Measurements from ENCODE around the gene SLC7A7.

Gene SLC7A7

GRCh38 chr14:22847661-22848341 is 32.6 kb upstream of the SLC7A7 start:
- H3K4me1 Mint-ChIP-seq (ENCODE audit: low read depth): peaks cover 9% of the 10 kb centered on the region
- H3K27me3 Mint-ChIP-seq: peaks cover 2% of the 10 kb centered on the region
- H3K36me3 Mint-ChIP-seq (ENCODE audit: low read depth): no peaks in the 10 kb centered on the region
- no peaks in the 10 kb centered on the region for H3K9me3 Mint-ChIP-seq
- peak overlapping the region; percentile 49 for H3K27ac Mint-ChIP-seq
- no peak overlapping the region for H3K4me3 Mint-ChIP-seq

- H3K36me3 Mint-ChIP-seq (ENCODE audit: low read depth): no peaks in the 10 kb centered on the region
- H3K4me3 Mint-ChIP-seq: no peak overlapping the region
- no peak overlapping the region for H3K27ac Mint-ChIP-seq
- H3K4me1 Mint-ChIP-seq (ENCODE audit: low read depth): peaks cover 7% of the 10 kb centered on the region
- H3K27me3 Mint-ChIP-seq: peaks cover 2% of the 10 kb centered on the region
- H3K9me3 Mint-ChIP-seq: no peaks in the 10 kb centered on the region
Observed at GRCh38 chr14:22846811-22847307, 31.6 kb upstream of the SLC7A7 start.

GRCh38 chr14:22845821-22846625 is 30.8 kb upstream of the SLC7A7 start:
- Mint-ChIP-seq H3K4me3 (no peak overlapping the region), H3K4me1 (ENCODE audit: low read depth) (peaks cover under 1% of the 10 kb centered on the region), H3K27ac (no peak overlapping the region), H3K36me3 (ENCODE audit: low read depth) (no peaks in the 10 kb centered on the region), H3K9me3 (no peaks in the 10 kb centered on the region), H3K27me3 (peaks cover 2% of the 10 kb centered on the region)

- Mint-ChIP-seq H3K36me3 (ENCODE audit: low read depth) (no peaks in the 10 kb centered on the region), H3K4me1 (ENCODE audit: low read depth) (no peaks in the 10 kb centered on the region), H3K27me3 (peaks cover 2% of the 10 kb centered on the region), H3K9me3 (no peaks in the 10 kb centered on the region), H3K27ac (no peak overlapping the region), H3K4me3 (no peak overlapping the region)
Observed at GRCh38 chr14:22845103-22845394, 29.8 kb upstream of the SLC7A7 start.

GRCh38 chr14:22844221-22845102 is 29.2 kb upstream of the SLC7A7 start:
- no peak overlapping the region for H3K27ac Mint-ChIP-seq
- H3K9me3 Mint-ChIP-seq: no peaks in the 10 kb centered on the region
- no peak overlapping the region for H3K4me3 Mint-ChIP-seq
- H3K36me3 Mint-ChIP-seq (ENCODE audit: low read depth): no peaks in the 10 kb centered on the region
- H3K4me1 Mint-ChIP-seq (ENCODE audit: low read depth): peaks cover under 1% of the 10 kb centered on the region
- peaks cover 2% of the 10 kb centered on the region for H3K27me3 Mint-ChIP-seq

- Mint-ChIP-seq H3K27me3 (peaks cover 6% of the 10 kb centered on the region), H3K27ac (no peak overlapping the region), H3K4me3 (no peak overlapping the region), H3K4me1 (ENCODE audit: low read depth) (peaks cover 10% of the 10 kb centered on the region), H3K9me3 (no peaks in the 10 kb centered on the region), H3K36me3 (ENCODE audit: low read depth) (no peaks in the 10 kb centered on the region)
Observed at GRCh38 chr14:22843123-22843925, 28.1 kb upstream of the SLC7A7 start.

GRCh38 chr14:22842211-22843122 is 27.2 kb upstream of the SLC7A7 start:
- Mint-ChIP-seq H3K27me3 (peaks cover 8% of the 10 kb centered on the region), H3K4me3 (no peak overlapping the region), H3K36me3 (ENCODE audit: low read depth) (no peaks in the 10 kb centered on the region), H3K4me1 (ENCODE audit: low read depth) (peaks cover 16% of the 10 kb centered on the region), H3K27ac (no peak overlapping the region), H3K9me3 (no peaks in the 10 kb centered on the region)

- no peak overlapping the region for H3K27ac Mint-ChIP-seq
- no peaks in the 10 kb centered on the region for H3K36me3 Mint-ChIP-seq (ENCODE audit: low read depth)
- H3K4me1 Mint-ChIP-seq (ENCODE audit: low read depth): peaks cover 20% of the 10 kb centered on the region
- peaks cover 13% of the 10 kb centered on the region for H3K27me3 Mint-ChIP-seq
- no peak overlapping the region for H3K4me3 Mint-ChIP-seq
- no peaks in the 10 kb centered on the region for H3K9me3 Mint-ChIP-seq
Observed at GRCh38 chr14:22841769-22842168, 26.5 kb upstream of the SLC7A7 start.

GRCh38 chr14:22841311-22841710 is 26.1 kb upstream of the SLC7A7 start:
- Mint-ChIP-seq H3K9me3 (no peaks in the 10 kb centered on the region), H3K27ac (no peak overlapping the region), H3K27me3 (peaks cover 13% of the 10 kb centered on the region), H3K36me3 (ENCODE audit: low read depth) (no peaks in the 10 kb centered on the region), H3K4me3 (no peak overlapping the region), H3K4me1 (ENCODE audit: low read depth) (peaks cover 23% of the 10 kb centered on the region)

- H3K4me3 Mint-ChIP-seq: no peak overlapping the region
- peaks cover 28% of the 10 kb centered on the region for H3K4me1 Mint-ChIP-seq (ENCODE audit: low read depth)
- H3K9me3 Mint-ChIP-seq: no peaks in the 10 kb centered on the region
- peaks cover 13% of the 10 kb centered on the region for H3K27me3 Mint-ChIP-seq
- H3K27ac Mint-ChIP-seq: no peak overlapping the region
- peaks cover 16% of the 10 kb centered on the region for H3K36me3 Mint-ChIP-seq (ENCODE audit: low read depth)
Observed at GRCh38 chr14:22839159-22839779, 24.0 kb upstream of the SLC7A7 start.

- Mint-ChIP-seq H3K27me3 (peaks cover 13% of the 10 kb centered on the region), H3K4me1 (ENCODE audit: low read depth) (peaks cover 28% of the 10 kb centered on the region), H3K36me3 (ENCODE audit: low read depth) (peaks cover 22% of the 10 kb centered on the region), H3K27ac (no peak overlapping the region), H3K9me3 (no peaks in the 10 kb centered on the region), H3K4me3 (no peak overlapping the region)
Observed at GRCh38 chr14:22838631-22839041, 23.4 kb upstream of the SLC7A7 start.

- peak overlapping the region; percentile 45 for H3K27ac Mint-ChIP-seq
- H3K4me3 Mint-ChIP-seq: peak overlapping the region; percentile 48
- H3K36me3 Mint-ChIP-seq (ENCODE audit: low read depth): peaks cover 22% of the 10 kb centered on the region
- no peaks in the 10 kb centered on the region for H3K9me3 Mint-ChIP-seq
- H3K27me3 Mint-ChIP-seq: peaks cover 13% of the 10 kb centered on the region
- peaks cover 28% of the 10 kb centered on the region for H3K4me1 Mint-ChIP-seq (ENCODE audit: low read depth)
Observed at GRCh38 chr14:22837750-22838538, 22.7 kb upstream of the SLC7A7 start.

Measured in stimulated activated naive CD8-positive, alpha-beta T cell treated with anti-CD3 and anti-CD28 coated beads, Interleukin-15, Interleukin-2, amounts not matched to agents 100 ng/mL and 50 ng/mL, for 24 hours (primary cell).